Neural cell (in vitro differentiated cells): Measurements from ENCODE around the gene EIF2B5. TPM values are rescaled to one million over a fixed set of nuclear protein-coding genes. Genes with fewer than 3 reads are reported as not detected.

ENCODE experiments used
- H2AFZ ChIP-seq: fragments of 200-600, 300-800 bp; sonication (generic), shearing (Covaris generic); 2 replicates; pipeline ENCODE4 v1.6.0; 2014; ENCODE audit warnings: low read depth, mild to moderate bottlenecking, antibody characterized with exemption, low read length, moderate library complexity
- H3F3A ChIP-seq: fragments of 200-600 bp; shearing (Covaris generic); 2 replicates; pipeline ENCODE4 v1.6.1; 2016; ENCODE audit warnings: mild to moderate bottlenecking, moderate library complexity, mixed read lengths, antibody characterized with exemption, low read length; ENCODE audit not compliant: insufficient read depth, poor library complexity, severe bottlenecking
- H3K27ac ChIP-seq: fragments of 200-600, 300-800 bp; sonication (generic), shearing (Covaris generic); 2 replicates; pipeline ENCODE4 v1.5.1; 2014; ENCODE audit warnings: mild to moderate bottlenecking, low read length, moderate library complexity
- H3K27me3 ChIP-seq: fragments of 300-800, 200-600 bp; sonication (generic), shearing (Covaris generic); 2 replicates; pipeline ENCODE4 v1.6.0; 2014; ENCODE audit warnings: mild to moderate bottlenecking, low read depth, low read length, moderate library complexity; ENCODE audit not compliant: insufficient read depth
- H3K36me3 ChIP-seq: fragments of 300-800, 200-600 bp; sonication (generic), shearing (Covaris generic); 2 replicates; pipeline ENCODE4 v1.5.1; 2014; ENCODE audit warnings: mild to moderate bottlenecking, antibody characterized with exemption, low read length, moderate library complexity; ENCODE audit not compliant: insufficient read depth
- H3K4me2 ChIP-seq: fragments of 300-800, 200-600 bp; sonication (generic), shearing (Covaris generic); 2 replicates; pipeline ENCODE4 v1.6.0; 2014; ENCODE audit warnings: mild to moderate bottlenecking, low read length
- H3K4me3 ChIP-seq: fragments of 300-800, 200-600 bp; sonication (generic), shearing (Covaris generic); 2 replicates; pipeline ENCODE4 v1.5.1; 2014; ENCODE audit warnings: mild to moderate bottlenecking, low read length, moderate library complexity
- H3K79me2 ChIP-seq: fragments of 200-600 bp; shearing (Covaris generic); replicated peaks from 2 replicates; pipeline ENCODE4 v1.6.0; 2014; ENCODE audit warnings: mild to moderate bottlenecking, low read length, moderate library complexity; ENCODE audit not compliant: insufficient read depth
- H3K9ac ChIP-seq: fragments of 300-800, 200-600 bp; sonication (generic), shearing (Covaris generic); 2 replicates; pipeline ENCODE4 v1.6.1; 2016; ENCODE audit warnings: mild to moderate bottlenecking, low read length, mixed read lengths
- H3K9me2 ChIP-seq: fragments of 200-600 bp; shearing (Covaris generic); 2 replicates; pipeline ENCODE4 v1.6.1; 2016; ENCODE audit warnings: mild to moderate bottlenecking, low read length, mixed read lengths; ENCODE audit not compliant: insufficient read depth
- H3K9me3 ChIP-seq: fragments of 200-600, 300-800 bp; sonication (generic), shearing (Covaris generic); 2 replicates; pipeline ENCODE4 v1.6.1; 2016; ENCODE audit warnings: mild to moderate bottlenecking, mixed run types, low read length, moderate library complexity, mixed read lengths
- H4K20me1 ChIP-seq: fragments of 200-600 bp; shearing (Covaris generic); 2 replicates; pipeline ENCODE4 v1.6.1; 2016; ENCODE audit warnings: mild to moderate bottlenecking, mixed run types; ENCODE audit not compliant: insufficient read depth
- EP300 ChIP-seq: fragments of 450-650 bp; conservative IDR thresholded peaks from 2 replicates; pipeline ENCODE4 v1.6.1; 2014; ENCODE audit warnings: antibody characterized with exemption, mild to moderate bottlenecking, moderate library complexity; ENCODE audit not compliant: poor library complexity, severe bottlenecking
- EZH2 ChIP-seq: fragments of 200-600, 300-800 bp; shearing (Covaris generic), sonication (generic); IDR thresholded peaks from 2 replicates; pipeline ENCODE4 v1.6.1; 2014; ENCODE audit warnings: antibody characterized with exemption, low read length, borderline replicate concordance, mild to moderate bottlenecking; ENCODE audit not compliant: insufficient read depth, poor library complexity, severe bottlenecking
- MXI1 ChIP-seq: fragments of 450-650 bp; conservative IDR thresholded peaks from 2 replicates; pipeline ENCODE4 v1.6.1; 2014; ENCODE audit warnings: antibody characterized with exemption, mild to moderate bottlenecking; ENCODE audit not compliant: poor library complexity, severe bottlenecking
- POLR2AphosphoS5 ChIP-seq: IDR thresholded peaks from 2 replicates; pipeline ENCODE4 v1.6.1; 2012
- RAD21 ChIP-seq: fragments of 450-650 bp; conservative IDR thresholded peaks from 2 replicates; pipeline ENCODE4 v1.6.1; 2014; ENCODE audit warnings: antibody characterized with exemption, mild to moderate bottlenecking, moderate library complexity
- SMC3 ChIP-seq: fragments of 450-650 bp; conservative IDR thresholded peaks from 2 replicates; pipeline ENCODE4 v1.6.1; 2014; ENCODE audit warnings: antibody characterized with exemption, mild to moderate bottlenecking, moderate library complexity; ENCODE audit not compliant: poor library complexity
- TAF1 ChIP-seq: IDR thresholded peaks from 2 replicates; pipeline ENCODE4 v1.6.1; 2012; ENCODE audit warnings: low read depth
- polyA plus RNA-seq: library from polyadenylated mRNA; depleted of rRNA; stranded (reverse); fragments of >200 nt; gene quantifications from 2 replicates; pipeline ENCODE4 v1.2.3, GENCODE V29; 2014
- TF ChIP-seq, protein P1 (sequence below): fragments of 450-650 bp; IDR thresholded peaks from 2 replicates; pipeline ENCODE4 v1.5.1; 2014; ENCODE audit warnings: antibody characterized with exemption, mild to moderate bottlenecking, moderate library complexity; ENCODE audit not compliant: poor library complexity, severe bottlenecking
- TF ChIP-seq, protein P2 (sequence below): IDR thresholded peaks from 2 replicates; pipeline ENCODE4 v1.6.1; 2012; ENCODE audit warnings: borderline replicate concordance

EIF2B5 gene
- polyA plus RNA-seq, 1 donor from 2014 or later: 112 TPM

DNA sequence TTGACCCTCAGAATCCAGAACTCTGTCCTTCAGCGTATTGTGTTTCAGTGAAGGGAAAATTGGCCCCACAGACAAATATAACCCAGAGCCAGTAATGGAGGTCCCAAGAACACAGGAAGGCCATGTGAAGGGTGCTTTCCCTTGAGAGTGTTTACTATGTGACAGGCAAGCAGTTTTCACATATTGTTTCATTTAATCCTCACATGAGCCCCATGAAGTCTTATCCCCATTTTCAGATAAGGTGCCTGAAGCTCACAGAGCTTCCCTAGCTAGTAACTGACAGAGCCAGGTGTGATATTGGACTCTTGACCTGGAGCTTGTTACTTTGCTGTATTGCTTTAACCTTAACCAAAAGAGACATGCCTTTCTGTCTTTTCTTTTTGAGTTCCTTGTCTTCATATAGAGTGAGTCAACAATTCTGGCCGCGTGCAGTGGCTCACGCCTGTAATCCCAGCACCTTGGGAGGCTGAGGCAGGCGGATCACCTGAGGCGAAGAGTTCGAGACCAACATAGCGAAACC lies 10.7 kb downstream of the EIF2B5 start:
- no peaks in the 10 kb centered on the region for H3K79me2 ChIP-seq
- H3K9me2 ChIP-seq: no peaks in the 10 kb centered on the region
- H3K4me2 ChIP-seq: no peak overlapping the region
- H3F3A ChIP-seq: no peaks in the 10 kb centered on the region
- no peaks in the 10 kb centered on the region for H3K9me3 ChIP-seq
- H3K27ac ChIP-seq: no peak overlapping the region
- H3K4me3 ChIP-seq: no peak overlapping the region
- no peaks in the 10 kb centered on the region for H3K36me3 ChIP-seq
- H3K9ac ChIP-seq: no peak overlapping the region
- no peaks in the 10 kb centered on the region for H4K20me1 ChIP-seq
- no peaks in the 10 kb centered on the region for H3K27me3 ChIP-seq
- no peak overlapping the region for H2AFZ ChIP-seq
- TF ChIP-seq, protein P1, sequence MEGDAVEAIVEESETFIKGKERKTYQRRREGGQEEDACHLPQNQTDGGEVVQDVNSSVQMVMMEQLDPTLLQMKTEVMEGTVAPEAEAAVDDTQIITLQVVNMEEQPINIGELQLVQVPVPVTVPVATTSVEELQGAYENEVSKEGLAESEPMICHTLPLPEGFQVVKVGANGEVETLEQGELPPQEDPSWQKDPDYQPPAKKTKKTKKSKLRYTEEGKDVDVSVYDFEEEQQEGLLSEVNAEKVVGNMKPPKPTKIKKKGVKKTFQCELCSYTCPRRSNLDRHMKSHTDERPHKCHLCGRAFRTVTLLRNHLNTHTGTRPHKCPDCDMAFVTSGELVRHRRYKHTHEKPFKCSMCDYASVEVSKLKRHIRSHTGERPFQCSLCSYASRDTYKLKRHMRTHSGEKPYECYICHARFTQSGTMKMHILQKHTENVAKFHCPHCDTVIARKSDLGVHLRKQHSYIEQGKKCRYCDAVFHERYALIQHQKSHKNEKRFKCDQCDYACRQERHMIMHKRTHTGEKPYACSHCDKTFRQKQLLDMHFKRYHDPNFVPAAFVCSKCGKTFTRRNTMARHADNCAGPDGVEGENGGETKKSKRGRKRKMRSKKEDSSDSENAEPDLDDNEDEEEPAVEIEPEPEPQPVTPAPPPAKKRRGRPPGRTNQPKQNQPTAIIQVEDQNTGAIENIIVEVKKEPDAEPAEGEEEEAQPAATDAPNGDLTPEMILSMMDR: no peak
- TF ChIP-seq EZH2 (no peak), POLR2AphosphoS5 (no peak), RAD21 (no peak), EP300 (no peak), TAF1 (no peak)

DNA sequence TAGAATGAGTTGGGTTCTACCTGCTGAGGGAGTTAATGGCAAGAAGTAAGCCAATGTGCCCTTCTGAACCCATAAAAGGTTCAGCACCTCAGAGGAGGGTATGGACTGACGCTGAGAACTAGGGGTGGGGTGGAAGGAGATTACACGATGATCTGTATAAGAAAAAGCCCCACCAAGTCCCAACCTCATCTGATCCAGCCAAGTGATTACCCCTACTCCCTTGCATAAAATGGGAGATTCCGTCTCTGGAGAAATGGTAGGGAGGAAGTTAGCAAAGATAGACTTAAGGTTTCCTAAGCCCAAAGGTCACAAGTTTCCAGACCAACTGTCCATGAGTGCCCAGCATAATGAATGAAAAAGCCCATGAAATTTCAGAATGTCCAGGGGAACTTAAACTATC lies 12.9 kb downstream of the EIF2B5 start:
- H3K27me3 ChIP-seq: no peaks in the 10 kb centered on the region
- H2AFZ ChIP-seq: no peak overlapping the region
- H3K9me3 ChIP-seq: no peaks in the 10 kb centered on the region
- H3K4me2 ChIP-seq: no peak overlapping the region
- no peaks in the 10 kb centered on the region for H3K79me2 ChIP-seq
- no peak overlapping the region for H3K9ac ChIP-seq
- TF ChIP-seq, protein P1: no peak
- no peak for TF ChIP-seq MXI1
- TF ChIP-seq RAD21: no peak
- no peak for TF ChIP-seq EP300
- TF ChIP-seq TAF1: no peak
- no peak for TF ChIP-seq POLR2AphosphoS5
- TF ChIP-seq, protein P2, sequence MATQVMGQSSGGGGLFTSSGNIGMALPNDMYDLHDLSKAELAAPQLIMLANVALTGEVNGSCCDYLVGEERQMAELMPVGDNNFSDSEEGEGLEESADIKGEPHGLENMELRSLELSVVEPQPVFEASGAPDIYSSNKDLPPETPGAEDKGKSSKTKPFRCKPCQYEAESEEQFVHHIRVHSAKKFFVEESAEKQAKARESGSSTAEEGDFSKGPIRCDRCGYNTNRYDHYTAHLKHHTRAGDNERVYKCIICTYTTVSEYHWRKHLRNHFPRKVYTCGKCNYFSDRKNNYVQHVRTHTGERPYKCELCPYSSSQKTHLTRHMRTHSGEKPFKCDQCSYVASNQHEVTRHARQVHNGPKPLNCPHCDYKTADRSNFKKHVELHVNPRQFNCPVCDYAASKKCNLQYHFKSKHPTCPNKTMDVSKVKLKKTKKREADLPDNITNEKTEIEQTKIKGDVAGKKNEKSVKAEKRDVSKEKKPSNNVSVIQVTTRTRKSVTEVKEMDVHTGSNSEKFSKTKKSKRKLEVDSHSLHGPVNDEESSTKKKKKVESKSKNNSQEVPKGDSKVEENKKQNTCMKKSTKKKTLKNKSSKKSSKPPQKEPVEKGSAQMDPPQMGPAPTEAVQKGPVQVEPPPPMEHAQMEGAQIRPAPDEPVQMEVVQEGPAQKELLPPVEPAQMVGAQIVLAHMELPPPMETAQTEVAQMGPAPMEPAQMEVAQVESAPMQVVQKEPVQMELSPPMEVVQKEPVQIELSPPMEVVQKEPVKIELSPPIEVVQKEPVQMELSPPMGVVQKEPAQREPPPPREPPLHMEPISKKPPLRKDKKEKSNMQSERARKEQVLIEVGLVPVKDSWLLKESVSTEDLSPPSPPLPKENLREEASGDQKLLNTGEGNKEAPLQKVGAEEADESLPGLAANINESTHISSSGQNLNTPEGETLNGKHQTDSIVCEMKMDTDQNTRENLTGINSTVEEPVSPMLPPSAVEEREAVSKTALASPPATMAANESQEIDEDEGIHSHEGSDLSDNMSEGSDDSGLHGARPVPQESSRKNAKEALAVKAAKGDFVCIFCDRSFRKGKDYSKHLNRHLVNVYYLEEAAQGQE: no peak
- TF ChIP-seq SMC3: no peak
- TF ChIP-seq EZH2: no peak
- no peak overlapping the region for H3K27ac ChIP-seq
- H3K36me3 ChIP-seq: no peaks in the 10 kb centered on the region
- no peak overlapping the region for H3K4me3 ChIP-seq
- no peaks in the 10 kb centered on the region for H3F3A ChIP-seq
- H4K20me1 ChIP-seq: no peaks in the 10 kb centered on the region
- H3K9me2 ChIP-seq: no peaks in the 10 kb centered on the region
